ENCODE data around the gene BCL11B. TPM values are rescaled to one million over a fixed set of nuclear protein-coding genes. Genes with fewer than 3 reads are reported as not detected.

BCL11B gene
- total and polyA plus RNA-seq, 2 donors (not counting 1 experiment from before 2014, with no cell fraction given), result 0.33 to 0.42 TPM

DNA sequence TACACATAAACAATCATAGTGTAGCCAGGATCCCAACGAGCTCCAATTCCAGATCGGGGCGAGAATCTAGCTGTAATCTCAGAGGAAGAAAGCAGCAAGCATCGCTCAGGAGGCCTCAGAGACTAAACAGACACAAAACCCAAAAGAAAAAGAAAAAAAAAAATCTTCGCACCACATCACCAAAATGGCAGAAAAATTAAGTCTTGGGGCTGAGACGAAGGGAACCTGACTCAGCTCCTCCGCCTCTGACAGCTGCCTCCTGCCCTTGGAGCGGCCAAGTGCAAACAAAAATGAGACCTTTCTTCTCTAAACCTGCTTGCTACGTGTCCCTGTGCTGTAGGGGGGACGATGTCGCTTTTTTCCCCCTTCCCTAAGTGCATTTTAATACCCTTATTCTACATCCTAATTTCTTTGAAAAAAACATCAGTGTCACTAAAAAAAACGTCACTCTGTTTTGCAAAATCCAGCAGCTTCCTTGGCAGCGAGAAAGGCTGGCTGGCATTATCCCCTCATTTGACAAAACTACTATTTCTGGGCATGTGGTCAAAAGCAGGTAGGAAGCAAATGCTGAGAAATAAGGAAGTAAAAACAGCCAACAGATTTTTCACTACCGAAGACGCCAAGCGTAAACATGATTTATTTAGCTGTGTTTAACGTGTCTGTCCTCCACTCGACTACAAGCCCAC lies 30.5 kb downstream of the BCL11B start:
- no peak overlapping the region for H3K27ac Mint-ChIP-seq
- Histone ChIP-seq H3K4me1 (ENCODE audit: control insufficient read depth in 2 of 2, insufficient read depth in 2 of 2, low read length in 2 of 2) (no peaks in the 10 kb centered on the region), H3K9ac (ENCODE audit: low read length) (no peak overlapping the region), H3K36me3 (replicated peaks in 1 of 2; ENCODE audit: control extremely low read depth in 1 of 2, control insufficient read depth in 1 of 2, extremely low read depth in 1 of 2, insufficient read depth in 2 of 2, low read length in 1 of 2) (no peaks in the 10 kb centered on the region), H3K79me2 (ENCODE audit: control insufficient read depth, insufficient read depth, low read length) (no peaks in the 10 kb centered on the region), H3K9me3 (ENCODE audit: control extremely low read depth in 1 of 3, control insufficient read depth in 2 of 3, insufficient read depth in 1 of 3, low read length in 2 of 3) (peaks cover 0 to 20% (median 0%) of the 10 kb centered on the region in 3 donors), H4K20me1 (ENCODE audit: control insufficient read depth, insufficient read depth, low read length, poor library complexity, severe bottlenecking) (no peaks in the 10 kb centered on the region), H3K4me2 (replicated peaks; ENCODE audit: low read depth, low read length, poor library complexity, severe bottlenecking) (no peak overlapping the region), H3K27me3 (replicated peaks in 1 of 4; ENCODE audit: control extremely low read depth in 1 of 4, control insufficient read depth in 3 of 4, insufficient read depth in 4 of 4, low read length in 3 of 4) (peaks cover 0 to 22% (median 3%) of the 10 kb centered on the region in 4 experiments), H3K27ac (ENCODE audit: low read length in 2 of 2) (no peak overlapping the region), H3K4me3 (ENCODE audit: control extremely low read depth in 1 of 5, extremely low read depth in 1 of 5, insufficient read depth in 1 of 5, low read depth in 2 of 5, low read length in 4 of 5) (no peak overlapping the region), H2AFZ (ENCODE audit: insufficient read depth, low read depth, low read length, poor library complexity, severe bottlenecking) (no peak overlapping the region)
- ChIA-PET CTCF (no interaction called here), POLR2A (no interaction called here)
- H3K4me1 Mint-ChIP-seq, result no peaks in the 10 kb centered on the region
- H3K9me3 Mint-ChIP-seq (ENCODE audit: insufficient read depth), result no peaks in the 10 kb centered on the region
- ATAC-seq (ENCODE audit: low read depth) (no peak), DNase-seq (no peak)
- no peak overlapping the region for H3K4me3 Mint-ChIP-seq
- no peak for TF ChIP-seq EZH2 (IDR thresholded peaks at IDR 0.05; ENCODE audit: borderline replicate concordance, insufficient read depth, low read depth, low read length, poor library complexity, severe bottlenecking)
- TF ChIP-seq CTCF (IDR thresholded peaks at IDR 0.05), result no peak
- WGBS (ENCODE audit: insufficient coverage), result 43% methylated on average over 7 of the region's 18 CpGs
- intact Hi-C loops (cut with micrococcal nuclease), result no loop called here
- H3K27me3 Mint-ChIP-seq, result peaks cover 33% of the 10 kb centered on the region

- ChIA-PET CTCF (no interaction called here), POLR2A (no interaction called here)
- H3K79me2 ChIP-seq (ENCODE audit: control insufficient read depth, insufficient read depth, low read length), result no peaks in the 10 kb centered on the region
- no peak overlapping the region for H3K9ac ChIP-seq (ENCODE audit: low read length)
- TF ChIP-seq CTCF (IDR thresholded peaks at IDR 0.05) (no peak), EZH2 (IDR thresholded peaks at IDR 0.05; ENCODE audit: borderline replicate concordance, insufficient read depth, low read depth, low read length, poor library complexity, severe bottlenecking) (no peak)
- ATAC-seq (ENCODE audit: low read depth) (no peak), DNase-seq (no peak)
- H3K4me1 Mint-ChIP-seq, result no peaks in the 10 kb centered on the region
- intact Hi-C loops (cut with micrococcal nuclease), result no loop called here
- no peak overlapping the region for H3K4me3 Mint-ChIP-seq
- no peaks in the 10 kb centered on the region for H3K9me3 Mint-ChIP-seq (ENCODE audit: insufficient read depth)
- no peak overlapping the region for H3K4me3 ChIP-seq (ENCODE audit: control extremely low read depth in 1 of 5, extremely low read depth in 1 of 5, insufficient read depth in 1 of 5, low read depth in 2 of 5, low read length in 4 of 5)
- peaks cover 0 to 16% (median 3%) of the 10 kb centered on the region in 4 experiments for H3K27me3 ChIP-seq (replicated peaks in 1 of 4; ENCODE audit: control extremely low read depth in 1 of 4, control insufficient read depth in 3 of 4, insufficient read depth in 4 of 4, low read length in 3 of 4)
- H3K4me2 ChIP-seq (replicated peaks; ENCODE audit: low read depth, low read length, poor library complexity, severe bottlenecking), result no peak overlapping the region
- H3K27ac ChIP-seq (ENCODE audit: low read length in 2 of 2), result no peak overlapping the region
- H3K4me1 ChIP-seq (ENCODE audit: control insufficient read depth in 2 of 2, insufficient read depth in 2 of 2, low read length in 2 of 2), result no peaks in the 10 kb centered on the region
- H3K36me3 ChIP-seq (replicated peaks in 1 of 2; ENCODE audit: control extremely low read depth in 1 of 2, control insufficient read depth in 1 of 2, extremely low read depth in 1 of 2, insufficient read depth in 2 of 2, low read length in 1 of 2), result no peaks in the 10 kb centered on the region
- no peak overlapping the region for H3K27ac Mint-ChIP-seq
- H3K9me3 ChIP-seq (ENCODE audit: control extremely low read depth in 1 of 3, control insufficient read depth in 2 of 3, insufficient read depth in 1 of 3, low read length in 2 of 3), result peaks cover 0 to 23% (median 0%) of the 10 kb centered on the region in 3 donors
- H2AFZ ChIP-seq (ENCODE audit: insufficient read depth, low read depth, low read length, poor library complexity, severe bottlenecking), result no peak overlapping the region
- H4K20me1 ChIP-seq (ENCODE audit: control insufficient read depth, insufficient read depth, low read length, poor library complexity, severe bottlenecking), result no peaks in the 10 kb centered on the region
- 91% methylated on average over 16 of the region's 23 CpGs for WGBS (ENCODE audit: insufficient coverage)
- peaks cover 33% of the 10 kb centered on the region for H3K27me3 Mint-ChIP-seq
Measured at GRCh38 chr14:99240627-99241324, 31.2 kb downstream of the BCL11B start.
